B cell (primary cell): ENCODE results near the gene RAD50. TPM values are rescaled to one million over a fixed set of nuclear protein-coding genes. Genes with fewer than 3 reads are reported as not detected.

ENCODE experiments used
- ATAC-seq: fragments of 200-7000 bp; cut with Tn5 transposase; one replicate; pipeline ENCODE4 v1.10.0; 2021; ENCODE audit warnings: low read depth, mild to moderate bottlenecking, moderate number of reproducible peaks, moderate library complexity
- CTCF ChIA-PET: fragments of 350-600 bp; sonication (Branson Sonifier 250); formaldehyde crosslinking; loops from one replicate; lab custom pipeline; 2021; ENCODE audit warnings: antibody characterized with exemption, inconsistent platforms; lab: Charles Lee
- POLR2A ChIA-PET: fragments of 350-600 bp; sonication (Branson Sonifier 250); formaldehyde crosslinking; loops from one replicate; lab custom pipeline; 2021; ENCODE audit warnings: antibody characterized with exemption; lab: Charles Lee
- DNase-seq: peaks from one replicate; pipeline ENCODE4 v3.0.0; 2013
- H2AFZ ChIP-seq: 2 replicates; pipeline ENCODE4 v1.6.1; 2012; ENCODE audit warnings: mild to moderate bottlenecking, low read depth, low read length; ENCODE audit not compliant: insufficient read depth, poor library complexity, severe bottlenecking
- H3K27ac ChIP-seq, 2 donors: 1 replicate in 1 of 2; 2 replicates in 1 of 2; pipeline ENCODE4 v1.5.1; 2012 to 2013; ENCODE audit warnings: low read length in 2 of 2, mild to moderate bottlenecking in 2 of 2, moderate library complexity in 1 of 2
- H3K27me3 ChIP-seq, 4 experiments: fragments of 200-600 bp in 1 of 4; sonication (generic) in 1 of 4; replicated peaks in 1 of 4; 1 replicate in 2 of 4; 2 replicates in 2 of 4; pipeline versions ENCODE4 v1.6.1 to v1.7.0; 2013 to 2016; ENCODE audit warnings: low read length in 3 of 4, mild to moderate bottlenecking in 2 of 4, mixed read lengths in 1 of 4, moderate library complexity in 1 of 4; ENCODE audit not compliant: insufficient read depth in 4 of 4, control insufficient read depth in 3 of 4; ENCODE audit errors: control extremely low read depth in 1 of 4
- H3K36me3 ChIP-seq, 2 experiments: replicated peaks in 1 of 2; 1 replicate in 1 of 2; 2 replicates in 1 of 2; pipeline versions ENCODE4 v1.6.1 to v1.7.1; 2013; ENCODE audit warnings: low read length in 1 of 2; ENCODE audit not compliant: insufficient read depth in 2 of 2, control insufficient read depth in 1 of 2; ENCODE audit errors: control extremely low read depth in 1 of 2, extremely low read depth in 1 of 2
- H3K4me1 ChIP-seq, 2 donors: fragments of 200-600 bp in 1 of 2; sonication (generic) in 1 of 2; 1 replicate in 1 of 2; 2 replicates in 1 of 2; pipeline versions ENCODE4 v1.5.1 to v1.6.1; 2013 to 2017; ENCODE audit warnings: low read length in 2 of 2; ENCODE audit not compliant: control insufficient read depth in 2 of 2, insufficient read depth in 2 of 2
- H3K4me2 ChIP-seq: replicated peaks from 2 replicates; pipeline ENCODE3; 2012; ENCODE audit warnings: mild to moderate bottlenecking, low read depth, low read length; ENCODE audit not compliant: poor library complexity, severe bottlenecking
- H3K4me3 ChIP-seq, 5 experiments: fragments of 200-600 bp in 1 of 5; sonication (generic) in 1 of 5; 1 replicate in 3 of 5; 2 replicates in 2 of 5; pipeline versions ENCODE4 v1.5.1 to v1.7.0; 2011 to 2016; ENCODE audit warnings: low read length in 4 of 5, mild to moderate bottlenecking in 4 of 5, low read depth in 2 of 5, control low read depth in 1 of 5, moderate library complexity in 1 of 5; ENCODE audit not compliant: insufficient read depth in 1 of 5; ENCODE audit errors: control extremely low read depth in 1 of 5, extremely low read depth in 1 of 5
- H3K79me2 ChIP-seq: fragments of 200-600 bp; sonication (generic); one replicate; pipeline ENCODE4 v1.6.0; 2016; ENCODE audit warnings: low read length; ENCODE audit not compliant: control insufficient read depth, insufficient read depth
- H3K9ac ChIP-seq: fragments of 200-600 bp; sonication (generic); 2 replicates; pipeline ENCODE4 v1.6.1; 2017; ENCODE audit warnings: mild to moderate bottlenecking, low read length, moderate library complexity
- H3K9me3 ChIP-seq, 3 donors: one replicate each; pipeline versions ENCODE4 v1.6.1 to v1.7.1; 2013; ENCODE audit warnings: low read length in 2 of 3; ENCODE audit not compliant: control insufficient read depth in 2 of 3, insufficient read depth in 1 of 3; ENCODE audit errors: control extremely low read depth in 1 of 3
- H4K20me1 ChIP-seq: 2 replicates; pipeline ENCODE4 v1.6.0; 2012; ENCODE audit warnings: mild to moderate bottlenecking, low read length; ENCODE audit not compliant: insufficient read depth, control insufficient read depth, poor library complexity, severe bottlenecking
- H3K27ac Mint-ChIP-seq: one replicate; pipeline ENCODE4 v1.8.0; 2021; ENCODE audit warnings: mixed read lengths
- H3K27me3 Mint-ChIP-seq: one replicate; pipeline ENCODE4 v1.8.0; 2021; ENCODE audit warnings: mixed read lengths
- H3K4me1 Mint-ChIP-seq: one replicate; pipeline ENCODE4 v1.8.0; 2021; ENCODE audit warnings: mixed read lengths
- H3K4me3 Mint-ChIP-seq: one replicate; pipeline ENCODE4 v1.8.0; 2021; ENCODE audit warnings: mixed read lengths
- H3K9me3 Mint-ChIP-seq: one replicate; pipeline ENCODE4 v1.8.0; 2022; ENCODE audit warnings: mixed read lengths; ENCODE audit not compliant: insufficient read depth
- EZH2 ChIP-seq: IDR thresholded peaks from 2 replicates; pipeline ENCODE4 v1.6.1; 2012; ENCODE audit warnings: borderline replicate concordance, low read depth, mild to moderate bottlenecking, moderate library complexity, low read length; ENCODE audit not compliant: insufficient read depth, poor library complexity, severe bottlenecking
- WGBS: methylation state at CpG from one replicate; pipeline ENCODE4 v1.1.5; 2013; ENCODE audit warnings: missing lambda C conversion rate; ENCODE audit not compliant: insufficient coverage; 5-methylcytosine and 5-hydroxymethylcytosine counted together
- intact Hi-C: fragments of 100-400 bp; cut with micrococcal nuclease; formaldehyde crosslinking; loops from one replicate; pipeline ENCODE4 v1.10.0; 2022
- polyA plus RNA-seq: library from polyadenylated mRNA; depleted of rRNA; stranded (reverse); fragments of >200 nt; gene quantifications from 2 replicates; pipeline ENCODE4 v1.2.3, GENCODE V29; 2012
- total RNA-seq, 2 donors: library from RNA; stranded (reverse); fragments of 120-200 nt in 1 of 2; gene quantifications; 1 replicate in 1 of 2; 2 replicates in 1 of 2; pipeline versions ENCODE4 v1.2.3 to v1.2.4, GENCODE V29; 2013 to 2022
- TF ChIP-seq, protein P1 (sequence below): fragments of 200-600 bp; IDR thresholded peaks from one replicate; pipeline ENCODE4 v1.8.0; 2022; ENCODE audit warnings: antibody characterized with exemption, mild to moderate bottlenecking

RAD50 gene
- total and polyA plus RNA-seq, 2 donors (not counting 1 experiment from before 2014, with no cell fraction given) = 11.2 to 32.7 TPM

DNA sequence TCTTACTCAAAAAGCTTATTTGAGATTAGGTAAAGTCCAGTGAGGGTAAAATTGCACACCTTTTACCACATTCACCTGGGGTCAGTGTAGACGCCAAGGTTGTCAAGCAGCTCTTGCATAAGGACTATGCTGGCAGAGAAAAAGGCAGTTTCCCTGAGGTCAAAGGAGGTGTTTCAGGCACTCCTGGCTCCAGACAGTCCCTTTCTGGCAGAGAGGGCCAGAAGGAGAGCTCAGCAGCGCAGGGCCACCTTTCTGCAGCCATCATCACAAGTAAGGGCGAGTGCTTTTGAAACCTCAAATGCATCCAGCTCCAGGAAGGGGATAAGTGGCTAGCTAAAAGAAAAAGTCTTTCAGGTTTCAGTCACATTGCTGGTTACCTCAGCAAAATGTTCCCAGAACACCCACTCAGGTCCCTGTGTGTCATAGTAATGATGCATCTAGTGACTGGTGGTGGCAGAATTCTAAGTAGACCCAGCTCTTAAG is 84.5 kb downstream of the RAD50 start:
- CTCF ChIA-PET = no interaction called here
- POLR2A ChIA-PET = no interaction called here
- no peak overlapping the region for H3K27ac Mint-ChIP-seq

DNA sequence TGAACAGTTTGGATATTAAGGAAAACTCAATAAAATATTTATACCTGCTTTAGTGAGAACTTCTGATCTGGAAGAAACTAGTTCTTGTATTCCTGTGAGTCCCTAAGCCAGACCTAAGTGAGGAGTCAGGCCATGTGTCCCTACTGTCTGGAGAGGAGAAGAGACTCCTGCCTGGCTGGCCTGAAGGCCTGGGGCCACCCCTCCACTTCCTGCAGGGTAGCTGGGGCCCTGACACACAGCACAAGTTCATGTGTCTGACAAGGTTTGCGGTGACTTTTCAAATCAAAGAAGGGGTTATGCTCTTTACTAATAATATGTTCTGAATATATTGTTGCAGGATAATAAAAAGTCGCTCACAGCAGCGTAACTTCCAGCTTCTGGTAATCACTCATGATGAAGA is 85.1 kb downstream of the RAD50 start:
- no peaks in the 10 kb centered on the region for H3K9me3 Mint-ChIP-seq
- intact Hi-C loops = no loop called here
- ATAC-seq (no peak), DNase-seq (no peak)
- no peaks in the 10 kb centered on the region for H3K27me3 ChIP-seq
- no peaks in the 10 kb centered on the region for H3K27me3 Mint-ChIP-seq
- ChIA-PET POLR2A (no interaction called here), CTCF (no interaction called here)
- H3K4me2 ChIP-seq = no peak overlapping the region
- no peak overlapping the region for H3K27ac Mint-ChIP-seq
- H3K9ac ChIP-seq = no peak overlapping the region
- no peaks in the 10 kb centered on the region for H3K4me1 ChIP-seq
- no CpG with 5 or more reads among the region's 3 CpGs for WGBS
- H3K9me3 ChIP-seq = peaks cover 0 to 3% (median 0%) of the 10 kb centered on the region in 3 donors
- peaks cover 18 to 53% of the 10 kb centered on the region in 2 experiments for H3K36me3 ChIP-seq
- no peak overlapping the region for H3K4me3 ChIP-seq
- no peak overlapping the region for H2AFZ ChIP-seq
- no peaks in the 10 kb centered on the region for H3K79me2 ChIP-seq
- H3K4me3 Mint-ChIP-seq = no peak overlapping the region
- TF ChIP-seq, protein P1, sequence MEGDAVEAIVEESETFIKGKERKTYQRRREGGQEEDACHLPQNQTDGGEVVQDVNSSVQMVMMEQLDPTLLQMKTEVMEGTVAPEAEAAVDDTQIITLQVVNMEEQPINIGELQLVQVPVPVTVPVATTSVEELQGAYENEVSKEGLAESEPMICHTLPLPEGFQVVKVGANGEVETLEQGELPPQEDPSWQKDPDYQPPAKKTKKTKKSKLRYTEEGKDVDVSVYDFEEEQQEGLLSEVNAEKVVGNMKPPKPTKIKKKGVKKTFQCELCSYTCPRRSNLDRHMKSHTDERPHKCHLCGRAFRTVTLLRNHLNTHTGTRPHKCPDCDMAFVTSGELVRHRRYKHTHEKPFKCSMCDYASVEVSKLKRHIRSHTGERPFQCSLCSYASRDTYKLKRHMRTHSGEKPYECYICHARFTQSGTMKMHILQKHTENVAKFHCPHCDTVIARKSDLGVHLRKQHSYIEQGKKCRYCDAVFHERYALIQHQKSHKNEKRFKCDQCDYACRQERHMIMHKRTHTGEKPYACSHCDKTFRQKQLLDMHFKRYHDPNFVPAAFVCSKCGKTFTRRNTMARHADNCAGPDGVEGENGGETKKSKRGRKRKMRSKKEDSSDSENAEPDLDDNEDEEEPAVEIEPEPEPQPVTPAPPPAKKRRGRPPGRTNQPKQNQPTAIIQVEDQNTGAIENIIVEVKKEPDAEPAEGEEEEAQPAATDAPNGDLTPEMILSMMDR = no peak
- no peak for TF ChIP-seq EZH2
- H3K27ac ChIP-seq = no peak overlapping the region
- no peaks in the 10 kb centered on the region for H3K4me1 Mint-ChIP-seq
- H4K20me1 ChIP-seq = no peaks in the 10 kb centered on the region

More for the DNA sequence above, 84.5 kb downstream of the RAD50 start:
- no peaks in the 10 kb centered on the region for H3K9me3 Mint-ChIP-seq
- DNase-seq = no peak
- H3K4me1 Mint-ChIP-seq = no peaks in the 10 kb centered on the region
- Histone ChIP-seq H3K36me3 (peaks cover 18 to 55% of the 10 kb centered on the region in 2 experiments), H3K4me1 (no peaks in the 10 kb centered on the region), H3K9me3 (no peaks in the 10 kb centered on the region), H3K79me2 (no peaks in the 10 kb centered on the region), H3K4me3 (no peak overlapping the region), H2AFZ (no peak overlapping the region), H3K9ac (no peak overlapping the region), H3K27ac (no peak overlapping the region), H3K4me2 (no peak overlapping the region), H4K20me1 (no peaks in the 10 kb centered on the region), H3K27me3 (no peaks in the 10 kb centered on the region)
- intact Hi-C loops = no loop called here
- H3K27me3 Mint-ChIP-seq = no peaks in the 10 kb centered on the region
- 90% methylated on average over 2 of the region's 3 CpGs for WGBS
- ATAC-seq = no peak
- H3K4me3 Mint-ChIP-seq = no peak overlapping the region
- no peak for TF ChIP-seq EZH2
- TF ChIP-seq, protein P1 = no peak
